Memory B cell (primary cell): Measurements from ENCODE around the gene MGAT3.

Experiments used
- ATAC-seq: fragments of 150-1000 bp; cut with Tn5 transposase; 2 replicates; pipeline ENCODE4 v1.10.0; 2021; ENCODE audit warnings: low read depth, mild to moderate bottlenecking, moderate library complexity
- DNase-seq, 2 donors: peaks; one replicate each; pipeline ENCODE4 v3.0.0; 2022; ENCODE audit warnings: low spot score in 2 of 2
- H3K27ac Mint-ChIP-seq: one replicate; pipeline ENCODE4 v1.8.0; 2022; ENCODE audit warnings: mild to moderate bottlenecking, moderate library complexity, mixed read lengths
- H3K27me3 Mint-ChIP-seq: one replicate; pipeline ENCODE4 v1.8.0; 2022; ENCODE audit warnings: mixed read lengths
- H3K36me3 Mint-ChIP-seq: one replicate; pipeline ENCODE4 v1.8.0; 2022; ENCODE audit warnings: mild to moderate bottlenecking, mixed read lengths
- H3K4me1 Mint-ChIP-seq: one replicate; pipeline ENCODE4 v1.8.0; 2022; ENCODE audit warnings: mixed read lengths
- H3K4me3 Mint-ChIP-seq: one replicate; pipeline ENCODE4 v1.8.0; 2022; ENCODE audit warnings: mild to moderate bottlenecking, moderate library complexity, mixed read lengths
- H3K9me3 Mint-ChIP-seq: one replicate; pipeline ENCODE4 v1.8.0; 2022; ENCODE audit warnings: mixed read lengths

Gene MGAT3

DNA sequence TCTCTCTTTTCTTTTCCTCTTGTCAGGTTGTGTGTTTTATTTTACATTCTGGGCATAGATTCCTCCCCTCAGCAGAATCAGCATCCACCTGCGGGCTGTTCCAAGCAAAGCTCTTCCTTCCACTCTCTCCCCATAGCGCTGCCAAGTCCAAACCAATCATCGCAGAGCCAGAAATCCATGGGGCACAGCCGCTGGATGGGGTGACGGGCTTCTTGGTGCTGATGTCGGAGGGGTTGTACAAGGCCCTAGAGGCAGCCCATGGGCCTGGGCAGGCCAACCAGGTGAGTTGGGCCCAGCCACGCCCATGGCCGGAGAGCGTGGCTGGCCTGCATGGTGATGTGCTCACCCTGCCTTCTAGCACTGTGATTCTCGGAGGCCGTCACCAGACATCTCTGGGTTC lies 35.1 kb upstream of the MGAT3 start:
- H3K36me3 Mint-ChIP-seq = peaks cover 30% of the 10 kb centered on the region
- no peak for ATAC-seq
- no peak overlapping the region for H3K4me3 Mint-ChIP-seq
- no peak for DNase-seq
- no peaks in the 10 kb centered on the region for H3K27me3 Mint-ChIP-seq
- peaks cover 5% of the 10 kb centered on the region for H3K4me1 Mint-ChIP-seq
- H3K27ac Mint-ChIP-seq = no peak overlapping the region
- H3K9me3 Mint-ChIP-seq = no peaks in the 10 kb centered on the region

DNA sequence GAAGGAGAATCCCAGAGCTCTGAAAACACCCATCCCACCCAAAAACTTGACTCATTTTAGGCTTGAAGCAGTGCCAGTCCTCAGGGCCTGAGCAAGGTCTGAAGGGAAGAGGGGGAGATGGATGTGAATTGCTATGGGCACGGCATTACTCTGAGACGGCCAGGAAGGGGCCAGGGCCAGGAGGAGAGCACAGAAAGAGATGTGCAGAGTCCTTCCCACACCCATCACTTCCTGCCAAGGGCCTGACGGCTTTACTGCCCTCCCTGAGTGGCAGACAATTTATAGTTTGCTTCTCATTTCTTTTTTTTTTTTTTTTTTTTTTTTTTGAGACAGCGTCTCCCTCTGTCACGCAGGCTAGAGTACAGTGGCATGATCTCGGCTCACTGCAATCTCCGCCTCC lies 34.7 kb upstream of the MGAT3 start:
- DNase-seq (no peak), ATAC-seq (no peak)
- Mint-ChIP-seq H3K27ac (no peak overlapping the region), H3K27me3 (no peaks in the 10 kb centered on the region), H3K4me3 (no peak overlapping the region), H3K36me3 (peaks cover 32% of the 10 kb centered on the region), H3K9me3 (no peaks in the 10 kb centered on the region), H3K4me1 (peaks cover 5% of the 10 kb centered on the region)

DNA sequence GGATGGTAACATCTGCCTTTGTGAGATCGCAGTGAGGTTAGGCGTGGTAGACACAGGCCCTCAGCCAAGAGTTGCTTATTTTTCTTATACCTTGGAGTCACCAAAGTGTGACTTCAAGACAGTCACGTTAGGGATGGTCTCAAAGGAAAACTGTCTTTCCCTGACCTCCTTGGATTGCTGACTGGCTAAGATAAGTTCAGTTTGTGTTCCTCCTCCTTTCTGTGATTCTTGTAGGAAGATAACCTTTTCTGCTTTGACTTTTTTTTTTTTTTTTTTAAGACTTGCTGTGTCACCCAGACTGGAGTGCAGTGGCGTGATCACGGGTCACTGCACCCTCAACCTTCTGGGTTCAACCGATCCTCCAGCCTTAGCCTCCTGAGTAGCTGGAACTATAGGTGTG lies 34.1 kb upstream of the MGAT3 start:
- no peak overlapping the region for H3K4me3 Mint-ChIP-seq
- no peak for DNase-seq
- H3K27me3 Mint-ChIP-seq = no peaks in the 10 kb centered on the region
- peaks cover 5% of the 10 kb centered on the region for H3K4me1 Mint-ChIP-seq
- H3K27ac Mint-ChIP-seq = no peak overlapping the region
- peaks cover 34% of the 10 kb centered on the region for H3K36me3 Mint-ChIP-seq
- no peaks in the 10 kb centered on the region for H3K9me3 Mint-ChIP-seq
- no peak for ATAC-seq

DNA sequence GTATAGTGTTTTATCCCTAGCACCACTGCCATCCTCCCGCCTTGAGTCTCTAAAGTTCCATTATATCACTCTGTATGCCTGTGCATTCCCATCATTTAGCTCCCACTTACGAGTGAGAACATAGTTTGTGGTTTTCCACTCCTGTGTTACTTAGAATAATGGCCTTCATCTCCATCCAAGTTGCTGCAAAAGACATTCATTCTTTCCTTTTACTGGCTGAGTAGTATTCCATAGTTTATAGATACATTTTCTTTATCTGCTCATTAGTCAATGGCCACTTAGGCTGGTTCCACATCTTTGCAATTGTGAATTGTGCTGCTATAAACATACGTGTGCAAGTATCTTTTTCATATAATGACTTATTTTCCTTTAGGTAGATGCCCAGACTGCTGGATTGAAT lies 32.8 kb upstream of the MGAT3 start:
- Mint-ChIP-seq H3K36me3 (peaks cover 28% of the 10 kb centered on the region), H3K27me3 (no peaks in the 10 kb centered on the region), H3K27ac (no peak overlapping the region), H3K9me3 (no peaks in the 10 kb centered on the region), H3K4me1 (no peaks in the 10 kb centered on the region), H3K4me3 (no peak overlapping the region)
- ATAC-seq (no peak), DNase-seq (no peak)

DNA sequence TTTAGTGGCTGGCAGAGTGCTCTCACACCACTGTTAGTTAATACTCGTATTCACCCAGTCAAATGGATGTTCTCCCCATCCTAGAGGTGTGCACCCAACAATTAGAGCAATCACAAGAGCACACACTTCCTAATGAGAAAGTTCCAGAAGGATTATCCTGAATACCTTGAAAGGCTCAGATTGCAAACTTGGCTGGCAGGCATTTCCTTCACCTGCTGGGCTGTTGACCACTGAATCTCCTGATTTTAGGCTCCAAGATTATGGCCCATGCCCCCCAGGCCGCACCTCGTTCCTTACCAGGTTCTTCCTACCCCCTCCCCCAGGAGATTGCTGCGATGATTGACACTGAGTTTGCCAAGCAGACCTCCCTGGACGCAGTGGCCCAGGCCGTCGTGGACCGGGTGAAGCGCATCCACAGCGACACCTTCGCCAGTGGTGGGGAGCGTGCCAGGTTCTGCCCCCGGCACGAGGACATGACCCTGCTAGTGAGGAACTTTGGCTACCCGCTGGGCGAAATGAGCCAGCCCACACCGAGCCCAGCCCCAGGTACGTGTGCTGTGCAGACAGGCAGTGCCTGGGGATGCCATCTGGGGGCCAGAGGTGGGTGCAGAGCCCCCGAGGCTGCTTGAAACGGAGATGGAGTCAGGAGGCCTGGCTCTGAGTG lies 30.3 kb upstream of the MGAT3 start:
- Mint-ChIP-seq H3K27me3 (no peaks in the 10 kb centered on the region), H3K36me3 (peaks cover 20% of the 10 kb centered on the region), H3K9me3 (no peaks in the 10 kb centered on the region), H3K27ac (no peak overlapping the region), H3K4me1 (no peaks in the 10 kb centered on the region), H3K4me3 (no peak overlapping the region)
- ATAC-seq (no peak), DNase-seq (no peak)

DNA sequence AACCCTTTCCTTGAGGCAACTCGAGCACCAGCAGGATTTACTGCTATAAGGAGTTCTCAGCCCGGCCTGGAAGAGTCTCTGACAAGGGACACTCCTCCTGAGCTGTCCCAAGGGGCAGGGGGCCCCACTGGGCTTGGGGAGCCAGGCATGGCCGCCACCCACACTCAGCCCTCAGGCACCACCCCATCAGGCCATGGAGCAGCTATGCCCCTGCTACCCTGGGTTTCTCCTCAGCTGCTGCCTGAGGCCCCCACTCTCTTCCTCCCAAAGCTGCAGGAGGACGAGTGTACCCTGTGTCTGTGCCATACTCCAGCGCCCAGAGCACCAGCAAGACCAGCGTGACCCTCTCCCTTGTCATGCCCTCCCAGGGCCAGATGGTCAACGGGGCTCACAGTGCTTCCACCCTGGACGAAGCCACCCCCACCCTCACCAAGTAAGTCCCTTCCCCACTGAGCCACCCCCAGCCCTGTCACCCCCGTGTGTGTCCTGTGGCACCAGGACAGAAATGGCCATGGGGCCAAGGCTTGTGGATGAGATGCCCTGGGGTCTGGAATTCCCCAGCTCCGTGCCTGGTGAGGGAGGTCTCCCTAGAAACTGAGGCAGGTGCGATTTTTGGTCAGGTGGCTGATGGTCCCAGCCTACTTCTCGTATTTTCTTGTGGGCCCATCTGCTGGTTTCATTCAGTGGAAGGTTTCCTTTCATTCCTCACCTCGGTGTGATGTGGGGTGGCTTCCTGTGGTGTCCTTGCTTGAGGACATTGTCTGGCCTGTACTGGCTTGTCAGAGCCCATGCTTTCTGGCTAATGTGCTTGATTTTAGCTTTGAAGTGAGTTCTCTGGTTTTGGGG lies 28.8 kb upstream of the MGAT3 start:
- Mint-ChIP-seq H3K36me3 (peaks cover 15% of the 10 kb centered on the region), H3K4me3 (no peak overlapping the region), H3K9me3 (no peaks in the 10 kb centered on the region), H3K4me1 (no peaks in the 10 kb centered on the region), H3K27ac (no peak overlapping the region), H3K27me3 (no peaks in the 10 kb centered on the region)
- no peak for ATAC-seq
- no peak for DNase-seq

DNA sequence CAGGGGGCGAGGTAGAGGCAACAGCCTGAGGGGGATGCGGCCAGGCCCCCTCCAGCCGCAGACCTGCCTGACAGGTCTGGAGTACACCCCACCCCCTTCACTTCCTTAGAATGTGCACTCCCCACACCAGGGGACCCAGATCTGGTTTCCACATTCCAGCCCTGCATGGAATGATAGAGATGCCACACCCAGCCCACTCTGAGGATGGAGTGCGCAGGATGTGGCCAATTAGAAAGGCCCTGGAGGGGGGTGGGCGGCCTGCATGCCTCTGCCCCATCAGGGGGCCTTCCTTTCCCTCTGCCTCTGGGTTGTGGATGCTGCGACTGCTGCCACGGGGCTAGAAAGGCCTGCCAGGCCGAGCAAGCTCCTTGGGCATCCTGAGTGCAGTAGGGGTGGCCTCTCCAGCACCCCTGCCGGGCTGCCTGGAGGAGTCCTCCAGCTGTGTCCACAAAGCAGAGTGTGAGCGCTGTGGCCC lies 28.2 kb upstream of the MGAT3 start:
- DNase-seq = no peak
- ATAC-seq = no peak
- no peak overlapping the region for H3K4me3 Mint-ChIP-seq
- H3K27ac Mint-ChIP-seq = no peak overlapping the region
- peaks cover 14% of the 10 kb centered on the region for H3K36me3 Mint-ChIP-seq
- H3K9me3 Mint-ChIP-seq = no peaks in the 10 kb centered on the region
- no peaks in the 10 kb centered on the region for H3K27me3 Mint-ChIP-seq
- H3K4me1 Mint-ChIP-seq = no peaks in the 10 kb centered on the region

DNA sequence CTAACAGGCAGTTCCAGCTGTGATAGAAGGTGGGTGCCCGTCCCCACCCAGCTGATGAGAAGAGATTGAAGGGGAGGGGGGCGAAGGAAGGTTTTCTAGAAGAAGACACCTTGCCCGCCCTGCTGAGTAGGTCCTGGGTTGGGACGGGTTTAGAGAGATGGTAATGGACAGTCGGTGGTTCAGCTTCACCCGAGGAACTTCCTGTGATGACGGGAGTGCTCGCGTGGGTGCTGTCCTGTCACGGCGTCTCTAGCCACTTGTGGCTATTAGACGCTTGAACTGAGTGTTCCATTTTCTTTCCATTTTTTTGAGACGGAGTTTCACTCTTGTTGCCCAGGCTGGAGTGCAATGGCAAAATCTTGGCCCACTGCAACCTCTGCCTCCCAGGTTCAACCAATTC lies 27.6 kb upstream of the MGAT3 start:
- Mint-ChIP-seq H3K27me3 (no peaks in the 10 kb centered on the region), H3K9me3 (no peaks in the 10 kb centered on the region), H3K27ac (no peak overlapping the region), H3K4me3 (no peak overlapping the region), H3K4me1 (no peaks in the 10 kb centered on the region), H3K36me3 (peaks cover 12% of the 10 kb centered on the region)
- no peak for ATAC-seq
- DNase-seq = no peak

DNA sequence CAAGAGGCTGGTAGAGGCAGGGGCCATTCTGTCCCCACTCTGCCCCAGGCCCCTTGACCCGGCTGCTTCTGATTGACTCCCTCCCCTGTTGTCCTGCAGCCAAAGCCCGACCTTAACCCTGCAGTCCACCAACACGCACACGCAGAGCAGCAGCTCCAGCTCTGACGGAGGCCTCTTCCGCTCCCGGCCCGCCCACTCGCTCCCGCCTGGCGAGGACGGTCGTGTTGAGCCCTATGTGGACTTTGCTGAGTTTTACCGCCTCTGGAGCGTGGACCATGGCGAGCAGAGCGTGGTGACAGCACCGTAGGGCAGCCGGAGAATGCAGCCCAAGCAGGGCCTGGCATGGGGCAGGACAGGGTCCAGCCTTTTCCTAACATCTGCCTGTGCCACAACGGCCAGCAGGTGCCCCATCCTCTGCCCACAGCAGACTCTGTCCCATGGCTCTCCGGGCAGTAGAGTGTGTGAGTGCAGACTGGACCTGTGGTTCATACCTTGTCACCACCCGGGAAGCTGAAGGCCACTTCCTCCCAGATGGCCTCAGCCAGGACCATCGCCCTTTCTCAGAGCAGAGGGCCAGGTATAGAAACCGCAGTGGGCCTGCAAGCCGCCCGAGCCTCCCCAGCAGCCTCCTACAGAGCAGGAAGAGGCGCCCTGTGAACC lies 26.8 kb upstream of the MGAT3 start:
- Mint-ChIP-seq H3K4me1 (no peaks in the 10 kb centered on the region), H3K27ac (no peak overlapping the region), H3K4me3 (no peak overlapping the region), H3K36me3 (peaks cover 12% of the 10 kb centered on the region), H3K27me3 (no peaks in the 10 kb centered on the region), H3K9me3 (no peaks in the 10 kb centered on the region)
- DNase-seq (no peak), ATAC-seq (no peak)

DNA sequence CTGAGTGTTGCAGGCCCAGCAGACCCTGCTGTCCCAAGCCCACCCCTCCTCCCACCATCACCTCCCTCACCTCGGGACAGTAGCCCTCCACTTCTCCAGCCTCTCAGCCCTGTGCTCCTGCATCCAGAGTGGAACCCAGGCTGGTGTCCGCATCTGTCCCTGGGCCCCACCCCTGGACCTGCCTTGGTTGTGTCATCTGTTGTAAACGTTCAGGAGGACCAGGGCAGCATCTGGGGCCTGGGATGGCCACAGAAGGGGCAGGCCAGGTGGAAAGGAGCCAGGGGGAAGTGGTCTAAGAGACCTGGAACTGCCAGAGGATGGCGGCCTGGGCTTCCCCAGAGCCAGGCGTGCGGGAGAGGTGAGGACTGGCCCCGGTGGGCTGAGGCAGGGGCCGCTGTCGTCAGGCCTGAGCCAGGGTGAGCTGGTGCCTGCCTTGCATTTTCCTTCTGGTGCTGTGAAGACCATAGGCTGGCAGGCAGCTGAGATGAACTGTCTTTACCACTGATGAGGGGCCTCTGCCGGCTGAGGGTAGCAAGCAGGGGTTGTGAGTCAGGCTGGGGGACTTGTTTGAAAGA lies 26.1 kb upstream of the MGAT3 start:
- Mint-ChIP-seq H3K27me3 (no peaks in the 10 kb centered on the region), H3K27ac (no peak overlapping the region), H3K4me3 (no peak overlapping the region), H3K9me3 (no peaks in the 10 kb centered on the region), H3K36me3 (peaks cover 12% of the 10 kb centered on the region), H3K4me1 (no peaks in the 10 kb centered on the region)
- DNase-seq = no peak
- ATAC-seq = no peak

DNA sequence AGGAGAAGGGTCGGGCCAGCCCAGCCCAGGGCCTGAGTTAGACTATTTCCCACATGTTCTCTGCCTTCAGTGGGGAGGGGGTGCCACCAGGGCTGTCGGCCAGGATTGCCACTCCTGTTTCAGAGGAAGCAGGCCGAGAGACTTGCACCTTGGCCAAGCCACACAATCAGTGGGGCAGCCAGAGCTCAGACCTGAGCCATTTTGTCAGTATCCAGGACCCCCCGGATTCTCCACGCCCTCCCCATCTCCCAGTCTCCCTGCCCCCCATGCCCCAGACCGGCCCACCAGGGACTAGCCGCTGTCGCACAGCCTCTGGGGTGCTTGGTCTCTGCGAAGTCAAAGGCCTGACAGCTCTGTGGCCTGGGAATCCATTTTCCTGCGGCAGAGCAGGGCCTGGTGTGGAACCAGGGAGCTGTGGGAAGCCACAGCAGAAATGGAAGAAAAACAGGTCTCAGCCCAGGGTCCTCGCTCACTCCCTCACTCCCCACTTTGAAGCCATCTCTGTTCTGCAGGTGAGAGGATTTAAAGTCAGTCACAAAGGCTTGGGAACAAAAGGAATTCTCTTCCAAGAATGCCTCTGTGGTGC lies 25.5 kb upstream of the MGAT3 start:
- H3K36me3 Mint-ChIP-seq = peaks cover 12% of the 10 kb centered on the region
- H3K27me3 Mint-ChIP-seq = no peaks in the 10 kb centered on the region
- no peaks in the 10 kb centered on the region for H3K4me1 Mint-ChIP-seq
- DNase-seq (no peak), ATAC-seq (no peak)
- no peaks in the 10 kb centered on the region for H3K9me3 Mint-ChIP-seq
- H3K4me3 Mint-ChIP-seq = no peak overlapping the region
- H3K27ac Mint-ChIP-seq = no peak overlapping the region

DNA sequence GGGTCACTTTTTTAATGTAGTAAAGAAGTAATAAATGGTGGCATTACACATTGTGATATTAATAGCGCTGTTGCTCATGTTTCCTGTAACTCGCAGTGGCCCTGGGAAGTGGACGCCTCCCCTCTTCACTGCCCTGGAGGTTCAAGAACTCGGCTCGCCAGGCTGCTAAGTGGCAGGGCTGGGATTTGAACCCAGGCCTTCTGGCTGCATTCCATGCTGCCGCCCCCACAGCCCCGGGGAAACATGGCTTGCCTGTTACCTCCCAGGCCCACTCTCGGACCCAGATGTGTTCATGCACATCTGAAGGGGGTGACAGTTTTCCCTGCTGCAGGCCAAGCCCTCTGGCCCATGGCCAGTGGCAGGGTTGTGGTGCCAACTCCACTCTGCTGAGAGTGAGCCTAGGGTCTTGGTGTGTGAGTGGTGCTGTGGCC lies 25.0 kb upstream of the MGAT3 start:
- no peak overlapping the region for H3K27ac Mint-ChIP-seq
- ATAC-seq = no peak
- DNase-seq = no peak
- H3K36me3 Mint-ChIP-seq = peaks cover 12% of the 10 kb centered on the region
- H3K9me3 Mint-ChIP-seq = no peaks in the 10 kb centered on the region
- H3K27me3 Mint-ChIP-seq = no peaks in the 10 kb centered on the region
- no peak overlapping the region for H3K4me3 Mint-ChIP-seq
- no peaks in the 10 kb centered on the region for H3K4me1 Mint-ChIP-seq

DNA sequence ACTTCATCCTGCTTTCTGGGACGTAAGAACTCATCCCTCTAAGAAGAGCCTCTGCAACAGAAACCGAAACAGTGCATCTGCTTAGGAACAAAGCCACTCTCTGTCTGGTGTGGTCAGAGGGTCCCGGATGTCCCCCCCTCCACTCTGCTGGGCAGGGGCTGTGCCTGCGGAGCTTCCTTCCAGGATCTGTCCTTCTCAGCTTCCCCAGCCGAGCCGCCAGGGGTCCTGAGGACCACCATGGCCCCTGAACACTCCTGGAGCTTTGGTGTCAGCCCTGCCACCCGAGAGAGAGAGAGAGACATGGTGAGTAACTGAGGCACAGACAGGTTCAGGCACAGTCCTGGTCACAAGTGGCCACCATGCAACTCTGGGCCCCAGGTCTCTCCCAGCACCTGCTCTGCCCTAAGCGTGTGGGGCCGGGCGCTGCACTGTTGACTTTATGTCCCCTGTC lies 24.4 kb upstream of the MGAT3 start:
- DNase-seq (no peak), ATAC-seq (no peak)
- no peak overlapping the region for H3K4me3 Mint-ChIP-seq
- H3K4me1 Mint-ChIP-seq = peaks cover 4% of the 10 kb centered on the region
- H3K27me3 Mint-ChIP-seq = no peaks in the 10 kb centered on the region
- no peaks in the 10 kb centered on the region for H3K9me3 Mint-ChIP-seq
- no peak overlapping the region for H3K27ac Mint-ChIP-seq
- H3K36me3 Mint-ChIP-seq = peaks cover 9% of the 10 kb centered on the region
